Duodenal mucosa (tissue), 2 donors: ENCODE measurements around the gene SLC39A8.

Source experiments
- H3K27ac ChIP-seq: one replicate; pipeline ENCODE4 v1.7.0; 2013; ENCODE audit warnings: low read depth, low read length
- H3K27me3 ChIP-seq, 2 donors: one replicate each; pipeline ENCODE4 v1.7.0; 2013; ENCODE audit warnings: low read length in 2 of 2, control low read depth in 1 of 2; ENCODE audit not compliant: insufficient read depth in 2 of 2, control insufficient read depth in 1 of 2
- H3K36me3 ChIP-seq, 2 donors: one replicate each; pipeline ENCODE4 v1.7.0; 2013; ENCODE audit warnings: low read length in 2 of 2, control low read depth in 1 of 2; ENCODE audit not compliant: insufficient read depth in 2 of 2, control insufficient read depth in 1 of 2
- H3K4me1 ChIP-seq, 2 donors: one replicate each; pipeline ENCODE4 v1.7.0; 2013; ENCODE audit warnings: low read length in 2 of 2, control low read depth in 1 of 2; ENCODE audit not compliant: insufficient read depth in 2 of 2, control insufficient read depth in 1 of 2
- H3K4me3 ChIP-seq, 2 donors: one replicate each; pipeline ENCODE4 v1.7.0; 2013; ENCODE audit warnings: low read length in 2 of 2, low read depth in 1 of 2
- H3K9ac ChIP-seq, 2 donors: one replicate each; pipeline ENCODE4 v1.7.0; 2013; ENCODE audit warnings: low read length in 2 of 2, low read depth in 1 of 2
- H3K9me3 ChIP-seq, 2 donors: one replicate each; pipeline ENCODE4 v1.7.0; 2013; ENCODE audit warnings: low read length in 2 of 2, control low read depth in 1 of 2; ENCODE audit not compliant: control insufficient read depth in 1 of 2

SLC39A8 gene

DNA sequence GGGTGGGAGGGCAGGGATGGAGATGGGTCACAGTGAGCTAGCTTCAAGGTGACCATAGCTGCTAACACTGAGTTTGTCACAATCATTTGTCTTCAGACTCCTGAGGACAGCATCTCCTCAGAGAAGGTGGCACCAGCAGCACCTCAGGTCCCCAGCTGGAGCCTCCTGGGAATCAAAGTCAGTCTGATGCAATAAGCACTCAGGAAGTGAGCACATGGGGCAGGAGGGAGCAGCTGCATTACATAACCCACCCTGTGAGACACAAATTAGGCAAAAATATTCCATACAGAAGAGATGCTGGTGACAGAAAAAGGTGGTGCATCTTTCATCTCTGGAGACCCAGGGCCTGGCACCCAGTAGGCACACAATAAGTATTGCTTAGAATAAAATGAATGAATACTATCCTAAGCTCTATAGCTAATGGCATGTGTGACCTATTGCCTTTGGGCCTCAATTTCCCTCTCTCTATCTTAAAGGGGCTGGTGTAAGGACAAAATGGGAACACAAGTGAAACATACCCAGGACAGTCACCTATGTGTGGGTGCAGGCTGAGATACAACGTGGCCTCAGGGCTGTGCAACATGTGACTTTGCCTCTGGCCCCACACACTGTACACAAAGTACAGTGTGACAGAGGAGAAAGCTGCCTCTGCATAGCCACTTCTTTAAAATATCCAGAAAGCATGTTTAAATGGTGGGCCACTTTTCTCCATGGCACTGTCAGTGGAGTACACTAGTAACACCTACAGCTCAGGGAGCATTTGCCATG is 37.1 kb downstream of the SLC39A8 start:
- Histone ChIP-seq H3K4me3 (no peak overlapping the region), H3K4me1 (no peaks in the 10 kb centered on the region), H3K9me3 (no peaks in the 10 kb centered on the region), H3K27me3 (no peaks in the 10 kb centered on the region), H3K27ac (no peak overlapping the region), H3K36me3 (no peaks in the 10 kb centered on the region), H3K9ac (no peak overlapping the region)

DNA sequence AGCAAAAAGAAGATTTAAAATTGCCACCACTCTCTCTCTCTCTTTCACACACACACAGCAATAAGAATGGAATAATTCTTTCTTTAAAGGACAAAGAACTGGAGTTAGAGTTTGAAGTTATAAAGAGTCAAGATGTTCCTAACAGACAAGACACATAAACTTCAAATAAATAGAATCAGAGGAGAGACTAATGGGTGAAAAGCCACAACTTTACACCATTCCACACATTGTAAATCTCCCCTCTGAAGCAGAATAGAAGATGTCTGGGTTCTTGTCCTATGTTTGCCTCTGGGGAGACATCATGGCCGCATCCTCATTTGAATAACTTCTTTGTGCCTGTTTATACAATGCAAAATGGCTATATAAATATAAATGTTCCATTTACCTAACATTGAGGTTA is 39.6 kb downstream of the SLC39A8 start:
- Histone ChIP-seq H3K9ac (no peak overlapping the region), H3K4me3 (no peak overlapping the region), H3K9me3 (no peaks in the 10 kb centered on the region), H3K4me1 (no peaks in the 10 kb centered on the region), H3K36me3 (no peaks in the 10 kb centered on the region), H3K27me3 (no peaks in the 10 kb centered on the region), H3K27ac (no peak overlapping the region)

- Histone ChIP-seq H3K27ac (no peak overlapping the region), H3K9ac (no peak overlapping the region)
Measured at GRCh38 chr4:102302762-102303161, 42.5 kb downstream of the SLC39A8 start.

GRCh38 chr4:102301167-102301566 is 44.1 kb downstream of the SLC39A8 start:
- no peak overlapping the region for H3K4me3 ChIP-seq
- H3K27me3 ChIP-seq, result no peaks in the 10 kb centered on the region
- H3K9me3 ChIP-seq, result no peaks in the 10 kb centered on the region
- no peak overlapping the region for H3K27ac ChIP-seq
- no peak overlapping the region for H3K9ac ChIP-seq
- no peaks in the 10 kb centered on the region for H3K4me1 ChIP-seq
- no peaks in the 10 kb centered on the region for H3K36me3 ChIP-seq

More at GRCh38 chr4:102302762-102303161, 42.5 kb downstream of the SLC39A8 start:
- Histone ChIP-seq H3K4me1 (no peaks in the 10 kb centered on the region), H3K9me3 (no peaks in the 10 kb centered on the region), H3K36me3 (no peaks in the 10 kb centered on the region), H3K4me3 (no peak overlapping the region), H3K27me3 (no peaks in the 10 kb centered on the region)

DNA sequence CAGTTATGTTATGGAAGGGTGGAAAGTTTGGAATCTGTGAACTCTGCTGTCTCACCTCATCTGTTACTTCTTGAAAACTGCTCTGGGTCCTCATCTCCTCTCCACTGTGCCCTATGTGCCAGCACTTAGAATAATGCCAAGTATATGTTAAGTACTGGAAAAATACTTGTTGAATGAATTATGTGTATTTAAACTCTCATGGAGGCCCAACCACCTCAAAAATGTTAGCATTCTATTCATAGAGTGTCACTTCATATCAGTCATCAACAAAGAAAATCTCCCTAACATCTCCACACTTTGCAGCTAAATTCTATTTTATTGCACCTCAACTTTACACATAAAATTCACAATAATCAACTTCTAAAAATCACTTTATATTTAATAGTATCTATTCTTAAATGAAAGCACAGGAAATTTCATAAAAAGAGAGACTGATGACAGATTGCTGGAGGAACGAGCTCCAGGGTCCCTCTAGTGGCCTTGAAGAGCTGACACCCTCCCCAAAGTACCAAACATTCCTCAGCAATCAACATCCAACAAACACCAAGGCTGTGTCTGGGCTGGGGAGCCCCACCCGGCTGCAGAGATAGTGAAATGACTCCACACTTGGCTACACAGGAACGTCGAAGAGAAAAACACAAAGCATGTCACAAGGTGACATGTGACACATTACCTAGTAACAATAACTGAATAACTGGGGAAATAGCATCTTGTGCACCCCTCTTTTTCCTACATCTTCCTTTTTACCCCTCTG is 45.8 kb downstream of the SLC39A8 start:
- H3K27me3 ChIP-seq, result no peaks in the 10 kb centered on the region
- H3K36me3 ChIP-seq, result no peaks in the 10 kb centered on the region
- H3K4me3 ChIP-seq, result no peak overlapping the region
- no peaks in the 10 kb centered on the region for H3K4me1 ChIP-seq
- H3K27ac ChIP-seq, result no peak overlapping the region
- H3K9ac ChIP-seq, result no peak overlapping the region
- no peaks in the 10 kb centered on the region for H3K9me3 ChIP-seq

GRCh38 chr4:102298716-102299115 is 46.6 kb downstream of the SLC39A8 start:
- H3K9me3 ChIP-seq, result no peaks in the 10 kb centered on the region
- no peaks in the 10 kb centered on the region for H3K4me1 ChIP-seq
- no peaks in the 10 kb centered on the region for H3K27me3 ChIP-seq
- H3K36me3 ChIP-seq, result no peaks in the 10 kb centered on the region
- H3K9ac ChIP-seq, result no peak overlapping the region
- no peak overlapping the region for H3K27ac ChIP-seq
- no peak overlapping the region for H3K4me3 ChIP-seq

GRCh38 chr4:102295153-102295862 is 50.0 kb downstream of the SLC39A8 start:
- no peak overlapping the region for H3K4me3 ChIP-seq
- no peak overlapping the region for H3K27ac ChIP-seq
- no peaks in the 10 kb centered on the region for H3K4me1 ChIP-seq
- no peaks in the 10 kb centered on the region for H3K27me3 ChIP-seq
- no peaks in the 10 kb centered on the region for H3K9me3 ChIP-seq
- H3K36me3 ChIP-seq, result no peaks in the 10 kb centered on the region
- H3K9ac ChIP-seq, result no peak overlapping the region

DNA sequence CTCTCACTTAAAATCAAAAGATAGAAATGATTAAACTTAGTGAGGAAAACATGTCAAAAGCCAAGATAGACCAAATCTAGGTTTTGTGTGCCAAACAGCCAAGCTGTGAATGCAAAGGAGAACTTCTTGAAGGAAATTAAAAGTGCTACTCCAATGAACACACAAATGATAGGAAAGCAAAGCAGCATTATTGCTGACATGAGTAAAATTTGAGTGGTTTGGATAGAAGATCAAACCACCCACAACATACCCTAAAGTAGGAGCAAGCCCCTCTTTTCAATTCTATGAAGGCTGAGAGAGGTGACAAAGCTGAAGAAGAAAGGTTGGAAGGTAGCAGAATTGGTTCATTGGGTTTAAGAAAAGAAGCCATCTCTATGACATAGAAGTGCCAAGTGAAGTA is 56.8 kb downstream of the SLC39A8 start:
- no peaks in the 10 kb centered on the region for H3K36me3 ChIP-seq
- H3K9ac ChIP-seq, result no peak overlapping the region
- H3K4me1 ChIP-seq, result no peaks in the 10 kb centered on the region
- H3K27me3 ChIP-seq, result no peaks in the 10 kb centered on the region
- H3K9me3 ChIP-seq, result no peaks in the 10 kb centered on the region
- no peak overlapping the region for H3K4me3 ChIP-seq
- H3K27ac ChIP-seq, result no peak overlapping the region

- H3K27ac ChIP-seq, result no peak overlapping the region
- H3K4me3 ChIP-seq, result no peak overlapping the region
- no peaks in the 10 kb centered on the region for H3K36me3 ChIP-seq
- no peak overlapping the region for H3K9ac ChIP-seq
- no peaks in the 10 kb centered on the region for H3K27me3 ChIP-seq
- no peaks in the 10 kb centered on the region for H3K4me1 ChIP-seq
- no peaks in the 10 kb centered on the region for H3K9me3 ChIP-seq
Measured at GRCh38 chr4:102285831-102286230, 59.5 kb downstream of the SLC39A8 start.
